OCI-LY1 (cell line): ENCODE results near the gene TMEM198.

ENCODE experiments used
- EZH2 ChIP-seq: fragments of 200-600 bp; sonication (generic), shearing (Covaris generic); IDR thresholded peaks from 2 replicates; pipeline ENCODE4 v1.8.0; 2017; ENCODE audit warnings: borderline replicate concordance, mixed run types, mild to moderate bottlenecking, antibody characterized with exemption, low read length, moderate library complexity, mixed read lengths
- TF ChIP-seq, protein P1 (sequence below): fragments of 200-600 bp; sonication (generic), shearing (Covaris generic); IDR thresholded peaks from 2 replicates; pipeline ENCODE4 v1.5.1; 2017; ENCODE audit warnings: mild to moderate bottlenecking, antibody characterized with exemption, low read length, moderate library complexity, mixed read lengths

DNA sequence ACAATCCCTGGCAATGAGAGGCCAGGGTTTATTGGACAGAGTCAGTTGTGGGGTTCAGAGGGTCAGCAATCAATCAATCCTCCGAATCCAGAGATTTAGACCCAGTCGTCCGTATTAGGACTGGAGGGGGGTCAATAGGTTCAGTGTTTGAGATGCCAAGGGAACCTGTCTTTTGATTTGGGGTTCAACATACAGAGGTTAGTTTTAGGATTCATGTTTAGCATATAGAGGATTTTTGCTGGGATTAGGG is 44.8 kb upstream of the TMEM198 start:
- TF ChIP-seq, protein P1, sequence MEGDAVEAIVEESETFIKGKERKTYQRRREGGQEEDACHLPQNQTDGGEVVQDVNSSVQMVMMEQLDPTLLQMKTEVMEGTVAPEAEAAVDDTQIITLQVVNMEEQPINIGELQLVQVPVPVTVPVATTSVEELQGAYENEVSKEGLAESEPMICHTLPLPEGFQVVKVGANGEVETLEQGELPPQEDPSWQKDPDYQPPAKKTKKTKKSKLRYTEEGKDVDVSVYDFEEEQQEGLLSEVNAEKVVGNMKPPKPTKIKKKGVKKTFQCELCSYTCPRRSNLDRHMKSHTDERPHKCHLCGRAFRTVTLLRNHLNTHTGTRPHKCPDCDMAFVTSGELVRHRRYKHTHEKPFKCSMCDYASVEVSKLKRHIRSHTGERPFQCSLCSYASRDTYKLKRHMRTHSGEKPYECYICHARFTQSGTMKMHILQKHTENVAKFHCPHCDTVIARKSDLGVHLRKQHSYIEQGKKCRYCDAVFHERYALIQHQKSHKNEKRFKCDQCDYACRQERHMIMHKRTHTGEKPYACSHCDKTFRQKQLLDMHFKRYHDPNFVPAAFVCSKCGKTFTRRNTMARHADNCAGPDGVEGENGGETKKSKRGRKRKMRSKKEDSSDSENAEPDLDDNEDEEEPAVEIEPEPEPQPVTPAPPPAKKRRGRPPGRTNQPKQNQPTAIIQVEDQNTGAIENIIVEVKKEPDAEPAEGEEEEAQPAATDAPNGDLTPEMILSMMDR = no peak
- TF ChIP-seq EZH2 = no peak
